SK-N-SH (cell line): ENCODE results near the gene PRPSAP2. TPM values are rescaled to one million over a fixed set of nuclear protein-coding genes. Genes with fewer than 3 reads are reported as not detected.

Experiments used
- CTCF ChIA-PET: fragments of 300-600, 350-600 bp; formaldehyde crosslinking; extraction: SDS; loops from one replicate; lab custom pipeline; 2021; lab: Yijun Ruan, JAX
- POLR2A ChIA-PET: fragments of 350-600 bp; sonication (Branson Sonifier 250); formaldehyde crosslinking; extraction: SDS; loops from one replicate; lab custom pipeline; 2020; ENCODE audit warnings: antibody characterized with exemption, inconsistent platforms; lab: Yijun Ruan, JAX
- DNase-seq: peaks from one replicate; pipeline ENCODE4 v3.0.0; 2012
- H2AFZ ChIP-seq: fragments of 200-600 bp; sonication (generic); 2 replicates; pipeline ENCODE4 v1.8.1; 2016; ENCODE audit warnings: antibody characterized with exemption, mild to moderate bottlenecking, low read depth
- H3F3A ChIP-seq: fragments of 200-600 bp; sonication (generic); replicated peaks from 2 replicates; pipeline ENCODE3; 2016; ENCODE audit warnings: antibody characterized with exemption, mild to moderate bottlenecking; ENCODE audit not compliant: insufficient read depth
- H3K27ac ChIP-seq, 2 experiments: fragments of 200-500 bp in 1 of 2; fragments of 200-600 bp in 1 of 2; sonication (Bioruptor generic) in 1 of 2; sonication (generic), shearing (Covaris generic) in 1 of 2; 2 replicates each; pipeline versions ENCODE4 v1.5.1 to v1.6.1; 2014 to 2016; ENCODE audit warnings: low read depth in 2 of 2, inconsistent platforms in 1 of 2, low read length in 1 of 2, mild to moderate bottlenecking in 1 of 2, mixed read lengths in 1 of 2
- H3K27me3 ChIP-seq: fragments of 200-600 bp; sonication (generic), shearing (Covaris generic); 2 replicates; pipeline ENCODE4 v1.6.1; 2016; ENCODE audit warnings: mixed run types; ENCODE audit not compliant: insufficient read depth
- H3K36me3 ChIP-seq, 2 experiments: fragments of 200-500 bp in 1 of 2; fragments of 200-600 bp in 1 of 2; sonication (Bioruptor generic) in 1 of 2; sonication (generic) in 1 of 2; replicated peaks in 1 of 2; 2 replicates each; pipeline versions ENCODE3 to v1.5.1; 2014 to 2016; ENCODE audit warnings: low read length in 1 of 2, mild to moderate bottlenecking in 1 of 2; ENCODE audit not compliant: insufficient read depth in 2 of 2, control insufficient read depth in 1 of 2
- H3K4me1 ChIP-seq, 2 experiments: fragments of 200-500 bp in 1 of 2; fragments of 200-600 bp in 1 of 2; sonication (Bioruptor generic) in 1 of 2; sonication (generic), shearing (Covaris generic) in 1 of 2; 2 replicates each; pipeline versions ENCODE4 v1.5.1 to v1.6.1; 2014 to 2016; ENCODE audit warnings: low read depth in 1 of 2, low read length in 1 of 2, mixed run types in 1 of 2; ENCODE audit not compliant: insufficient read depth in 2 of 2, control insufficient read depth in 1 of 2
- H3K4me2 ChIP-seq: fragments of 200-600 bp; sonication (generic), shearing (Covaris generic); 2 replicates; pipeline ENCODE4 v1.6.1; 2017; ENCODE audit warnings: mixed run types
- H3K4me3 ChIP-seq, 2 experiments: fragments of 200-500 bp in 1 of 2; fragments of 200-600 bp in 1 of 2; sonication (Bioruptor generic) in 1 of 2; sonication (generic), shearing (Covaris generic) in 1 of 2; 2 replicates each; pipeline versions ENCODE4 v1.5.1 to v1.8.1; 2014 to 2016; ENCODE audit warnings: low read depth in 2 of 2, inconsistent platforms in 1 of 2, low read length in 1 of 2, mild to moderate bottlenecking in 1 of 2, mixed read lengths in 1 of 2, moderate library complexity in 1 of 2
- H3K79me2 ChIP-seq: fragments of 200-600 bp; sonication (generic); 2 replicates; pipeline ENCODE4 v1.8.1; 2017; ENCODE audit warnings: mild to moderate bottlenecking; ENCODE audit not compliant: insufficient read depth
- H3K9ac ChIP-seq: fragments of 200-600 bp; sonication (generic); 2 replicates; pipeline ENCODE4 v1.6.1; 2017; ENCODE audit warnings: mixed run types
- H3K9me2 ChIP-seq: fragments of 200-600 bp; sonication (generic); 2 replicates; pipeline ENCODE4 v1.6.1; 2017; ENCODE audit warnings: mixed run types
- H3K9me3 ChIP-seq: fragments of 200-600 bp; sonication (generic); 2 replicates; pipeline ENCODE4 v1.6.1; 2017; ENCODE audit warnings: mixed run types, mild to moderate bottlenecking, moderate library complexity
- H4K20me1 ChIP-seq: fragments of 200-600 bp; sonication (generic); 2 replicates; pipeline ENCODE4 v1.6.1; 2017; ENCODE audit warnings: mild to moderate bottlenecking, mixed run types; ENCODE audit not compliant: insufficient read depth
- CHD2 ChIP-seq: fragments of 150-350 bp; IDR thresholded peaks from 2 replicates; pipeline ENCODE4 v1.6.1; 2018; ENCODE audit warnings: low read length; ENCODE audit not compliant: partially characterized antibody
- CTCF ChIP-seq: fragments of 200-600 bp; sonication (generic); IDR thresholded peaks from 2 replicates; pipeline ENCODE4 v1.6.1; 2017; ENCODE audit warnings: antibody characterized with exemption, mild to moderate bottlenecking, moderate library complexity
- ELF1 ChIP-seq: IDR thresholded peaks from 2 replicates; pipeline ENCODE4 v1.4.0; 2012
- EP300 ChIP-seq, 2 experiments: IDR thresholded peaks; 2 replicates each; pipeline versions ENCODE4 v1.4.0 to v1.6.1; 2012; ENCODE audit warnings: borderline replicate concordance in 1 of 2, low read depth in 1 of 2, low read length in 1 of 2
- EZH2phosphoT487 ChIP-seq: fragments of 200-600 bp; sonication (generic); IDR thresholded peaks from 2 replicates; pipeline ENCODE4 v1.6.1; 2017; ENCODE audit warnings: low read depth, mixed run types, mild to moderate bottlenecking, antibody characterized with exemption, moderate library complexity, borderline replicate concordance
- FOSL2 ChIP-seq: IDR thresholded peaks from 2 replicates; pipeline ENCODE4 v1.4.0; 2012; ENCODE audit warnings: low read depth, mild to moderate bottlenecking, moderate library complexity, borderline replicate concordance
- FOXM1 ChIP-seq: IDR thresholded peaks from 2 replicates; pipeline ENCODE4 v1.4.0; 2012; ENCODE audit warnings: low read depth, mild to moderate bottlenecking
- GABPA ChIP-seq: IDR thresholded peaks from 2 replicates; pipeline ENCODE4 v1.4.0; 2012; ENCODE audit warnings: low read depth, mild to moderate bottlenecking
- IRF3 ChIP-seq: fragments of 150-350 bp; IDR thresholded peaks from 2 replicates; pipeline ENCODE4 v1.6.1; 2016; ENCODE audit warnings: mild to moderate bottlenecking, low read depth, low read length
- JUND ChIP-seq: IDR thresholded peaks from 2 replicates; pipeline ENCODE4 v1.4.0; 2012
- MEF2A ChIP-seq: IDR thresholded peaks from 2 replicates; pipeline ENCODE4 v1.4.0; 2012; ENCODE audit warnings: low read depth, borderline replicate concordance
- NFIC ChIP-seq: IDR thresholded peaks from 2 replicates; pipeline ENCODE4 v1.4.0; 2012; ENCODE audit warnings: borderline replicate concordance
- NRF1 ChIP-seq: IDR thresholded peaks from 2 replicates; pipeline ENCODE4 v1.6.1; 2012; ENCODE audit warnings: low read depth, mild to moderate bottlenecking, low read length
- PBX3 ChIP-seq: IDR thresholded peaks from 2 replicates; pipeline ENCODE4; 2012
- POLR2AphosphoS5 ChIP-seq: IDR thresholded peaks from 2 replicates; pipeline ENCODE4 v1.6.1; 2012; ENCODE audit warnings: low read depth, low read length
- RAD21 ChIP-seq: IDR thresholded peaks from 2 replicates; pipeline ENCODE4 v1.6.1; 2012; ENCODE audit warnings: mild to moderate bottlenecking, low read length
- RFX5 ChIP-seq: IDR thresholded peaks from 2 replicates; pipeline ENCODE4 v1.6.1; 2012; ENCODE audit warnings: mild to moderate bottlenecking, improper control_type of control experiment, low read length
- TAF1 ChIP-seq: IDR thresholded peaks from 2 replicates; pipeline ENCODE4 v1.6.1; 2012; ENCODE audit warnings: low read depth, mild to moderate bottlenecking, low read length, moderate library complexity, borderline replicate concordance
- TCF12 ChIP-seq: IDR thresholded peaks from 2 replicates; pipeline ENCODE4 v1.4.0; 2012
- WGBS: methylation state at CpG from one replicate; pipeline ENCODE4 v1.1.6; 2017; ENCODE audit warnings: low lambda C conversion rate; 5-methylcytosine and 5-hydroxymethylcytosine counted together
- polyA plus RNA-seq, 3 experiments: library from polyadenylated mRNA; depleted of rRNA; stranded (reverse); fragments of >200 nt; gene quantifications; 2 replicates each; pipeline ENCODE4 v1.2.3, GENCODE V29; 2012

Gene PRPSAP2
- polyA plus RNA-seq, 1 of the 3 experiments (the other 2 are of a cell fraction), result 27.6 TPM

DNA sequence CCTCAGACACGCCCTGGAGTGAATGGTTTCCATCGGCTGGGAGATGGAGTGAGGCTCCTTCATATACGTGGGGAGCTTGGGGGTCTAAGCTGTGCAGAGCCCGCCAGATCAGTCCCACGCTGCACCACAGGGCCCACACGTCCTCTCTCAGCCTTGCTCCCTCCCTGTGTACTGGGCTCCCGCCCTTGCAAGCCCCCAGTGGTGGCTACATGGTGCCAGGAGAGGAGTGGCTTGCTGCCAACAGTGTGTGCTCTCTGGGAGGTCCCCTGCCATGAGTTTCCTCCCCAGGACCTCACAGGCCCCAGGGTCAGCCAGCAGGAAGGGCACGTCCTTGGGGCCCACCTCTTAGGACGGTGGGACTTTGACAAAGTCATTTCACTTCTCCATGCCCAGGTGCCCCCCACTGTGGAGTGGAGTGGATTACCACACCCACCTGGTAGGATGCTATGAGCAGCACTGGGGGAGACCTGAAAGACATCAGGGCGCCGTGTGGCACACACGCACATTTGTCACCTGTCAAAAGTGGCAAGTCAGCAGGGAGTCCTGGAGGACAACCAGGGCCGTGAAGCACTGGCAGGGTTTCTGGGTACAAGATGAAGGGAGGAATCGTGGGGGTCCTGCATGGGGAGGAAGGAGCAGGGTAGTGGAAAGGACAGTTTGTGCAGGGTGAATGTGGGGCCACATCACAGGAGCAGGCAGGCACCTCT lies 107.8 kb downstream of the PRPSAP2 start:
- Histone ChIP-seq H3K79me2 (no peaks in the 10 kb centered on the region), H3K4me3 (no peak overlapping the region), H3K27me3 (no peaks in the 10 kb centered on the region), H3F3A (peaks cover 14% of the 10 kb centered on the region), H3K36me3 (peaks cover 0 to 3% of the 10 kb centered on the region in 2 experiments), H3K4me1 (peaks cover 10 to 36% of the 10 kb centered on the region in 2 experiments; a peak in 2 of 4 replicates), H2AFZ (no peak overlapping the region), H3K9me3 (no peaks in the 10 kb centered on the region), H3K9ac (no peak overlapping the region), H4K20me1 (no peaks in the 10 kb centered on the region), H3K27ac (no peak overlapping the region), H3K4me2 (no peak overlapping the region), H3K9me2 (no peaks in the 10 kb centered on the region)
- WGBS, result 95% methylated on average over 11 of the region's 14 CpGs
- POLR2A ChIA-PET, result no interaction called here
- CTCF ChIA-PET, result no interaction called here
- TF ChIP-seq RAD21 (no peak), ELF1 (no peak), JUND (no peak), FOXM1 (no peak), NRF1 (no peak), MEF2A (no peak), CTCF (no peak), EP300 (IDR thresholded peaks at IDR 0.05; ENCODE audit: borderline replicate concordance in 1 of 2, low read depth in 1 of 2, low read length in 1 of 2) (no peak), IRF3 (no peak), TCF12 (no peak), GABPA (no peak)
- DNase-seq, result no peak

GRCh38 chr17:18966831-18967624 lies 109.1 kb downstream of the PRPSAP2 start:
- TF ChIP-seq FOSL2 (no peak), PBX3 (no peak), POLR2AphosphoS5 (no peak), TAF1 (no peak), CHD2 (no peak), RFX5 (no peak), EZH2phosphoT487 (no peak), NFIC (no peak), CTCF (no peak), TCF12 (no peak)
- H3K27me3 ChIP-seq, result no peaks in the 10 kb centered on the region
- ChIA-PET POLR2A (no interaction called here), CTCF (no interaction called here)
- peak overlapping the region; percentile 13 to 50; a peak in 1 of 4 replicates for H3K27ac ChIP-seq
- H3K36me3 ChIP-seq, result peaks cover 0 to 5% of the 10 kb centered on the region in 2 experiments
- H4K20me1 ChIP-seq, result no peaks in the 10 kb centered on the region
- no peak overlapping the region for H2AFZ ChIP-seq
- DNase-seq, result no peak
- no peaks in the 10 kb centered on the region for H3K9me2 ChIP-seq
- H3F3A ChIP-seq, result peaks cover 14% of the 10 kb centered on the region
- H3K4me2 ChIP-seq, result no peak overlapping the region
- H3K4me3 ChIP-seq, result no peak overlapping the region
- 67% methylated on average over 17 of the region's 19 CpGs for WGBS
- H3K79me2 ChIP-seq, result no peaks in the 10 kb centered on the region
- no peak overlapping the region for H3K9ac ChIP-seq
- H3K9me3 ChIP-seq, result no peaks in the 10 kb centered on the region
- peaks cover 4 to 26% of the 10 kb centered on the region in 2 experiments; a peak in 2 of 4 replicates for H3K4me1 ChIP-seq
